NOMO-1 (cell line): Measurements from ENCODE around the gene MYO1C.

Experiments used
- DNase-seq, 2 experiments: peaks; one replicate each; lab custom pipeline; 2025; ENCODE audit not compliant: unreplicated experiment in 2 of 2; lab: John Stamatoyannopoulos, UW

MYO1C gene

GRCh38 chr17:1486802-1487695 lies 5.4 kb downstream of the MYO1C start:
- no peak for DNase-seq

DNA sequence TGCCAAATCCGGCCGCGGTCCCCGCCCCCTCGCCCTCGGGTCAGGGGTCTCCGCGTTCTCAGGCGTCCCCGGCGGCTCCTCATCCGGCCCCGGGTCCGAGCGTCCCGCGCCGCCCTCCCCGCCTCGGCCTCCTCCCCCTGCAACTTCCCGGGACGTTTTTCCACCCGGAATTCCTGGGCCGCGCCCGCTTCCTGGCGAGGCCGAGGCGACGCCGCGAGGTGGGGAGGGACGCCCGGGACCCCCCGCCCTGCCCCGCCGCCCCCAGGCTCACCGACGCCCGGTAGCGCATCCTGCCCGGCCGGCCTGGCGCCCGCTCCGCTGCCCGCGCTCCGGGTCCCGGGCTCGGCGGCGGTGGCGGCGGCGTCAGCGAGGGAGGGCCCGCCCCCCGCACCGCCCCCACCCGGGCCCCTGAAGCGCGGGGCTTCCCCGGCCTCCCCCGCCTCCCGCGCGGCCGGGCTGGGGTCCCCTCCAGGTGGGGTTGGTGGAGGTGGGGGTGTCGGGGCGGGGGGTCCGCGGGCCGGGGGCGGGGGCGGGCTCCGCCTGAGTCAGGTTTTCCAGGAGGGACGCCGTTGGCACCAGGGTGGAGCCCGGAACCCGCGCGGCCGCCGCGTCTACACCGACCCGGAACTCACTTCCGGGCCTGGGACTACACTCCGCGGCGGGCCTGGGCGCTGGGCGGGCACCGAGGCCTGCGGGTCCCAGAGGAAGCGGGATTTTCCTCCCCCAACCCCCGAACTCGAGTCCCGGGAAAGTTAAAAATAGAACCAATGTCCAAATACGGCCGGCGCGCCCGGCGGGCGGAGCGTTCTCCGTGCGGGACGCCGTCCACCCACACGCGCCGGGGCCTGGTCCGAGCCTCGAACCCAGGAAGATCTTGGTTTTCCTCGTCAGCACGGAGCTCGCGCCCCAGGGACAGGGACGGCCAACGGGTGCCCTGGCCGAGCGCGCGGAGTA lies 6.8 kb downstream of the MYO1C start:
- peak in 1 of 2 experiments; percentile 28 for DNase-seq

DNA sequence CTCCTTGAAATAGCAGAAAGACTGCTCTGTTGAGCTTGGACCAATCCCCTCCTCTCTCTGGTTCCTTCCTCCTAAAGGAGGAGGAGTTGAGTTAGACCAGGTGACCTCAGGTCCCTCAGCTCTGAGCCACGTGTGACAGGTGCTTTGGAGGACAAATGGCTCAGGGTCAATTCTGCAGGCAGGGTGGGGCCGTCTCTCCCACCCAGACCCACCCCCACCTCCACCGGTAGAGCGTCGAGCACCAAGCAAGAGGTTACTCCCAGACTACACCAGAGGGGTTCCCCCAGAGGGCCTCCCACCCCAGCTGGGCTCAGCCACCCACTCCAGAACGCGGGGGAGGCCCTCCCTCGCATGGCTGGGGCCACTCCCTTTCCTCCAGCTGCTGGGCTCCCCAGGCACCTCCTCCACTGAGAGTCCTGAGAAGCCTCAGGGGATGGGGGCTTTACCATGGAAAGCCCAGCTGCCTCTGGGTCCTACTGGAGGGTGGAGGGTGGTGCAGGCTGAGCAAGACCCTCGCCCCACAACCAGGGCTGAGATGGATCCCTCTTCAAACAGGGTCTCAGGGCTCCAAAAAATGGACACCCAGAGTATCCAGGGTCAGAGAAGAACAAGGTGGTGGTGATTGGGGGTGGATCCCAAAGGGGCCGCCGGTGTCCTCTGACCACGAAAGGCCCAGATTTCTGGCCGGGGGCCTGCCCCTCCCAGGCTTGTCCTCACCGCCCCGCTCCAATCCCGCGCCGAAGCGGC lies 7.6 kb downstream of the MYO1C start:
- peak; percentile 40 to 44 for DNase-seq

DNA sequence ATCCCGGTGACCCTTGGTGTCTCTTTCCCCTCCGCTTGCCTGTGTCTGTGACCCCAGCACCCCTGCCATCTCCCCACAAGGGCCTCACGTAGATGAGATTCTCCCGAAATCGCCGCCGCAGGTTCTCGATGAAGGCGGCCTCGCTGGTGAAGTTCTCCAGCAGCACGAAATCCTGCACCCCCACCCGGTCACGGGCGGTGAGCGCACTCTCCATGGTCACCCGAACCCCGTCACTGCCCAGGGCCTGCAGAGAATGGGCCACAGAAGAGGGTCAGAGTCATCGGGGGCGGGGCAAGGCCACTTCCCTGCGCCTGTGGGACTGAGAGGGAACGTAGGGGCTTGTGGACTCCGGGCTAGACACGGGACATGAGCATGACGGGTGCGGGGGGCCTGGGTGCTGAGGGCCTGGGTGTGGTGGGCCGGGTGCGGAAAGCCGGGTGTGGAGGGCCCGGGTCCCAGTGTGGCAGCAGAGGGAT lies 8.4 kb downstream of the MYO1C start:
- no peak for DNase-seq

DNA sequence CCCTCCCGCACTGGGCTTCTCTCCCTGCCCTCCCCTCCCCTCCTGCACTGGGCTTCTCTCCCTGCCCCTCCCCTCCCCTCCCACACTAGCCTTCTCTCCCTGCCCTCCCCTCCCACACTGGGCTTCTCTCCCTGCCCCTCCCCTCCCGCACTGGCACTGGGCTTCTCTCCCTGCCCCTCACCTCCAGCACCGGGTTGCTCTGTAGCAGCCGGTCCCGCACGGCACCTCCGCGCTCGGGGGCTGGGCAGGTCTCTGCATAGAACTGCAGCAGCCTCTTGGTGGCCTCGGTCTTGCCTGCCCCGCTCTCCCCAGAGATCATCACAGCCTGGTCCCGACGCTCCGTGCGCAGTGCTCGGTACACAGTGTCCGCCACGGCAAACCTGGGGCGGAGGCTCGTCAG lies 9.8 kb downstream of the MYO1C start:
- DNase-seq, result no peak

DNA sequence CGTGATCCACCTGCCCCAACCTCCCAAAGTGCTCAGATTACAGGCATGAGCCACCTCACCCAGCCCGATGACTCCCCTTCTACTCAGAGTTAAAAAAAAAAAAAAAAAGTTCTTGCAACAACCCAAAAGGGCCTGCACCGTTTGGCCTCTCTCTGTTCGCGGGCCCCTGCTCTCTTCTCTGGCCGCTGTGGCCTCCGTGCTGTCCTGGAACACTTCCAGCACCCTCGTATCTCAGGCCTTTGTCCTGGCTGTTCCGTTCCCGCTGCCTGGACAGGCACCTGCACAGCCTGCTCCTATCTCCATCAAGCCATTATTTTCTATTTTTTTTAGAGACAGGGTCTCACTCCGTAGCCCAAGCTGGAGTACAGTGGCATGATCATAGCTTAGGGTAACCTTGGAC lies 10.8 kb downstream of the MYO1C start:
- DNase-seq, result no peak

GRCh38 chr17:1480747-1481465 lies 11.6 kb downstream of the MYO1C start:
- no peak for DNase-seq

- DNase-seq, result no peak
Observed at GRCh38 chr17:1478418-1478817, 14.1 kb downstream of the MYO1C start.

DNA sequence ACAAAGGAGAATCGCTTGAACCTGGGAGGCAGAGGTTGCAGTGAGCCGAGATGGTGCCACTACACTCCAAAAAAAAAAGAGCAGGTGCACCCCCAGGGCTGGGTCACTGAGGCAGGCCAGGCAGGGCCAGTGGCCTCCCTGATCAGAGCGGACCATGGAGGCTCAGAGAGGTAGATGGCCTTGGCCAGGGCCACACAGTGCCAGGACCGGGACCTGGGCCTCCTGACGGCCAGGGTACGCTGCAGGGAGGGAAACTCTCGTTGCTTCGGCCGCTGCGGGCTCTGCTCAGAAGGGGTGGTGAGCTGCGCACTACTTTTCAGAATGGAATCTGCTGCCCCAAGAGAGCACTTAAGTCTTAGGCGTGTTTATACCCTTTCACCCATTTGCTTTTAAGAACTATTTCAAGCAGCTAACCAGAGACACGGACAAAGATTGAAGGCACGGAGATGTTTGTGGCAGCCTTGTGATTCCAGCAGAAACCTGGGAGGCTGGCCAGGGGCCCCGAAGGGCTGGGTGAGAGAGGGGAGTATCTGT lies 17.1 kb downstream of the MYO1C start:
- no peak for DNase-seq

- no peak for DNase-seq
Observed at GRCh38 chr17:1474402-1475189, 17.9 kb downstream of the MYO1C start.

DNA sequence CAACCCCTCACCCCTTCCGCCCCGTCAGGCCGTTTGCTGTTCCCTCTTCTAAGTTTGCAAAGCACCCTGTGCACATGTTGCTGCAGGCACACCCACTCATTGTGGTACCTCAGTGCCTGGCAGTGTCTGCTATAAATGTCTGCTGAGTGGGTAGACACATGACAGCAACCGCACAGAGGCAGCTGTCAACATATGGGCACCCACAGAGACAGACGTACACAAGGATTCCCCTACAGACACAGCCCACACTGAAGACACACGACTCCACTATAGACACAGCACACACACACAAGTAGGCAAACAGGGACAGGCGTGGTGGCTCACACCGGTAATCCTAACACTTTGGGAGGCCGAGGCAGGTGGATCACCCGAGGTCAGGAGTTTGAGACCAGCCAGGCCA lies 18.6 kb downstream of the MYO1C start:
- no peak for DNase-seq

DNA sequence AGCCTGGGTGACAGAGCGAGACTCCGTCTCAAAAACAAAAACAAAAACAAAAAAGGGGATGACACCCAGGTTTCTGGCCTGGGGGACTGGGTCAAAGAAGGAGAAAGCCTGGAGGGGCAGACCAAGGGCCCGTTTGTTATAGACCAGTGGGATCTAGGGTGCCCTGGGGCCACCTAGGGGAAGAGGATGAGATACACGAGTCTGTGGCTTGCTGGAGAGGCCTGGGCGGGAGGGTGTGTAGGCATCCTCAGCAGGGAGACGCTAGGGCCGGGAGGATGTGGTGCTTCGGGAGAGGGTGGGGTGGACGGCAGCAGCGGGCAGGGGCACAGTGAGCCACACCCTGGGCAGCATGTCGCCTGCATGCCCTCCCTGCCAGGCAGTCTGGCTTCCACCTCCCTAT lies 19.3 kb downstream of the MYO1C start:
- DNase-seq, result no peak

DNA sequence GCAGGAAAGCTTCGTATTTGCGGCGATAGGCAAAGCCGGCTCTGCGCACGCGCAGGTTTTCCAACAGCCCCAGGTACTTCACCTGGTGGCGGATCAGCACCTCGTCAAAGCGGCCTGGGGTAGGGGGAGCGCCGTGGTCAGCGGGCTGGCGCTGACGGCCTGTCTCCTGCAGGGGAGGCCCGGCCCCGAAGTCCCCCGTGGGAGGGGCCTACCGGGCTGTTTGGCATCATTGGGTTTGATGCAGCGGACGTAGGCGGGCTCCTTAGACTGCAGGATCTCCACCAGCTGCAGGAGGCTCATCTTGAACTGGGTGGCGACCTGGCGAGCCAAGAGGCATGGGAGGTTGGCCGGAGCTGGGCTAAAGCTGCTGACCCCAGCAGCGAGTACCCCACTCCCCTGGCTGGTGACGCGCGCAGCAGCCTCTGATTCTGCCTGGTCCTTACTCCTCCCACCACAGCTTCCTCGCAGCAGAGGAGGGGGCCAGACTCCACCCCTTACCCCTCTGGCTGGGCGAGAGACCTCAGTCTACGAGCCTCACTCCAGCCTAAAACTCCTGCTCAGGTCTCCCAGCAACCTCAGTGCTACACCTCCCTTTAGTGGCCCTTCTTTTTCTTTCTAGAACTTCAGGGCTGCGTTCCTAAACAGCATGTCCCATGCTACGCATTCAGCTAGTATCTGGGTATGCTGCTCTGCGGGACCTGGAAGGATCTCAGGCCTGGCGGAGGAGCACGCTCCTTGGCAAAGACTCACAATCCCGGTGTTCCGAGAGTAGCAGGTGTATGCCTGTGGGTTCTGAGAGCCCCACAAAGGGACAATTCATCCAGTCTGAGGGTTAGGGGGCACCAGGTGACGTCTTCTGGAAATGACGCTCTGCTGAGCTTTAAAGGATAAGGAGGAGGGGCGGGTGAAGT lies 20.3 kb downstream of the MYO1C start:
- no peak for DNase-seq

DNA sequence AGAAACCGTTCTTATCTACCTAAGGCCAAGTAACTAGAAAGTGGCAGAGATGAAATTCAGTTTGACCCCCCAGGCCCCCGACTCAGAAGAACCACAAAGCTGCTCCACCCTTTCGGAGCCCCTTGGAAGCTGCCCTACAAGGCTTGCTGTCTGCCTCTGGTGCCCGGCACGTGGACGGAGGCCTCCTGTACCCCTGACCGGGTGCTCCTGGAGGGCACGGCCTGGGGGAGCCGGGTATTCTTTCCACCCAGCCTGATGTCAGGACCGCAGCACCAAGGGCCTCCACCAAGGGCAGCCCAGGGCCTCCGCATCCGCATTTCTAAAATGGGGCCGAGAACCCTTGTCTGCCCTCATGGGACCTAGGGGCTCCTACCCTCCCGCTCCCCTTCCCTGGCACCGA lies 21.0 kb downstream of the MYO1C start:
- DNase-seq, result no peak

DNA sequence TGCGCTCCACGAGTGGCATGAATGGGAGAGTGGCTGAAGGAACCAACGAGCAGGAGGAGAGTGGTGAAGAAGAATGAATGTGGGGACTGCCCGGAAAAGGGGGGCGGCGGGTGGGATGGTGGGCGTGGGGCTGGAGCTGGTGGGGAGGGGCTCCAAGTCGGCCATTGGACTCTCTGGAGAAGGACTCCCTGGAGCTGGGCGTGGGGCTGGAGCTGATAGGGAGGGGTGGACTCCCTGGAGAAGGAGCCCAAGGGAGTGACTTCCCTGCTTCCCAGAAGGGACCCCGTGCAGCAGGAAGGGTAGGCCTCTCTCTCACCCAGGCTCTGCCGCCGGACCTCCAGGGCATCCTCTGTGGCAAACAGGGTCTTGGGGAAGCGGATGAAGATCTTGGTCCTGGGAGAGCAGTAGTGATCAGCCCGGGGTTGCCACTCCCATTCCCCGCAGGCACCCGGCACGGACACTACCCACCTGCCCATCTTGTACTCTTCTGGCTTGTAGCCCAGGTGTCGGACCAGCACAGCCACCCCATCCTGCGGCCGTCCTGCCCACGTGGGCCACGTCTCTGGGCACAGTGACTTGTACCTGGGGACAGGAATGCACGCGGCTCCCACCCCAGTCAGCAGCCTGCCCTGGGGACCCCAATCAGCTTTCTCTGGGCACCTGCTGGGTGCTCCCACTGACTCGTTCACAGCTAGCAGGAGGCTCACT lies 21.6 kb downstream of the MYO1C start:
- DNase-seq, result no peak

GRCh38 chr17:1470071-1470754 lies 22.3 kb downstream of the MYO1C start:
- no peak for DNase-seq
